Natural killer cell treated with Interleukin-12 subunit alpha and Interleukin-12 subunit beta and Interleukin-15 and Interleukin-18, amount 100 ng/mL, for 72 hours (primary cell): ENCODE measurements around the gene NT5M. TPM values are rescaled to one million over a fixed set of nuclear protein-coding genes. Genes with fewer than 3 reads are reported as not detected.

Experiments
- total RNA-seq, 2 donors: library from RNA; stranded (reverse); gene quantifications; one replicate each; pipeline ENCODE4 v1.2.3, GENCODE V29; 2022

NT5M gene
- total RNA-seq, 2 donors from 2014 or later, result 2.0 to 4.5 TPM

Other genes starting within 250 kb of the NT5M start
- 10 to 100 TPM in 1 of 2 donors, 1 to 10 TPM in 1; 3.4 to 18.2 TPM for gene PLD6, start 97.0 kb upstream of the NT5M start, total RNA-seq
- gene FLCN, start 66.2 kb upstream of the NT5M start, total RNA-seq, result 10 to 100 TPM; 41.2 to 43.8 TPM
- gene COPS3, start 22.1 kb upstream of the NT5M start, total RNA-seq, result 100 to 1,000 TPM in 1 of 2 donors, 10 to 100 TPM in 1; 85.4 to 130 TPM
- 10 to 100 TPM; 11.3 to 18.2 TPM for gene MED9, start 173.6 kb downstream of the NT5M start, total RNA-seq
- 1 to 10 TPM; 3.3 to 4.2 TPM for gene RASD1, start 193.0 kb downstream of the NT5M start, total RNA-seq